ENCODE measurements around the gene PAPPA. TPM values are rescaled to one million over a fixed set of nuclear protein-coding genes. Genes with fewer than 3 reads are reported as not detected.

Gene PAPPA
- 2.9 to 3.3 TPM (median 3.2 TPM) in 3 replicates for total RNA-seq

- no peaks in the 10 kb centered on the region for H3K36me3 Mint-ChIP-seq
- H3K9me3 Mint-ChIP-seq = no peaks in the 10 kb centered on the region
- H3K27me3 Mint-ChIP-seq (ENCODE audit: low read depth) = peaks cover 53% of the 10 kb centered on the region
- peaks cover 47% of the 10 kb centered on the region for H3K4me1 Mint-ChIP-seq
- H3K27ac Mint-ChIP-seq = peak within 1 kb of the TSS; percentile 84
- no peak for DNase-seq (ENCODE audit: low spot score in 2 of 2, unreplicated experiment in 2 of 2)
- H3K4me3 Mint-ChIP-seq = peak within 1 kb of the TSS; percentile 77
- TF ChIP-seq CTCF (IDR thresholded peaks at IDR 0.05; ENCODE audit: unreplicated experiment) = no peak
These were observed at the start of gene PAPPA for GRCh38 chr9:116153765-116154333. TSS of gene PAPPA (plus strand) at chr9:116153791. CDS start at chr9:116154173, 382 bp downstream.

- no peak for DNase-seq (ENCODE audit: low spot score in 2 of 2, unreplicated experiment in 2 of 2)
- Mint-ChIP-seq H3K36me3 (no peaks in the 10 kb centered on the region), H3K9me3 (peaks cover 11% of the 10 kb centered on the region), H3K27me3 (ENCODE audit: low read depth) (peaks cover 7% of the 10 kb centered on the region), H3K27ac (no peak overlapping the region), H3K4me3 (no peak overlapping the region), H3K4me1 (no peaks in the 10 kb centered on the region)
- no peak for TF ChIP-seq CTCF (IDR thresholded peaks at IDR 0.05; ENCODE audit: unreplicated experiment)
These were observed 49.4 kb upstream of the PAPPA start for GRCh38 chr9:116103976-116104820.

- peaks cover 8% of the 10 kb centered on the region for H3K4me1 Mint-ChIP-seq
- no peaks in the 10 kb centered on the region for H3K36me3 Mint-ChIP-seq
- no peak overlapping the region for H3K27ac Mint-ChIP-seq
- DNase-seq (ENCODE audit: low spot score in 2 of 2, unreplicated experiment in 2 of 2) = no peak
- TF ChIP-seq CTCF (IDR thresholded peaks at IDR 0.05; ENCODE audit: unreplicated experiment) = no peak
- no peaks in the 10 kb centered on the region for H3K27me3 Mint-ChIP-seq (ENCODE audit: low read depth)
- peaks cover 4% of the 10 kb centered on the region for H3K9me3 Mint-ChIP-seq
- H3K4me3 Mint-ChIP-seq = no peak overlapping the region
These were observed 41.4 kb upstream of the PAPPA start for GRCh38 chr9:116112236-116112635.

- no peak for TF ChIP-seq CTCF (IDR thresholded peaks at IDR 0.05; ENCODE audit: unreplicated experiment)
- Mint-ChIP-seq H3K4me1 (peaks cover 8% of the 10 kb centered on the region), H3K9me3 (peaks cover 23% of the 10 kb centered on the region), H3K36me3 (no peaks in the 10 kb centered on the region), H3K27ac (no peak overlapping the region), H3K4me3 (no peak overlapping the region), H3K27me3 (ENCODE audit: low read depth) (peaks cover 4% of the 10 kb centered on the region)
- DNase-seq (ENCODE audit: low spot score in 2 of 2, unreplicated experiment in 2 of 2) = no peak
These were observed 37.7 kb upstream of the PAPPA start for GRCh38 chr9:116115761-116116353.

GRCh38 chr9:116116393-116116792 is 37.2 kb upstream of the PAPPA start:
- no peak overlapping the region for H3K27ac Mint-ChIP-seq
- TF ChIP-seq CTCF (IDR thresholded peaks at IDR 0.05; ENCODE audit: unreplicated experiment) = no peak
- peaks cover 5% of the 10 kb centered on the region for H3K27me3 Mint-ChIP-seq (ENCODE audit: low read depth)
- DNase-seq (ENCODE audit: low spot score in 2 of 2, unreplicated experiment in 2 of 2) = no peak
- no peak overlapping the region for H3K4me3 Mint-ChIP-seq
- H3K4me1 Mint-ChIP-seq = peaks cover 8% of the 10 kb centered on the region
- H3K9me3 Mint-ChIP-seq = peaks cover 28% of the 10 kb centered on the region
- no peaks in the 10 kb centered on the region for H3K36me3 Mint-ChIP-seq

Data from mesothelial cell of epicardium (in vitro differentiated cells).